HG03196 (cell line): ENCODE measurements around the gene SNTB2.
"Not testable (repeated sequence)": the region's sequence is repeated elsewhere in the genome, so short reads cannot be mapped to it uniquely, and the experiment has no call there.

Source experiments
- ATAC-seq: cut with Tn5 transposase; IDR thresholded peaks from one replicate; pipeline ENCODE4 v1.9.1; 2021; ENCODE audit not compliant: unreplicated experiment

The SNTB2 gene

DNA sequence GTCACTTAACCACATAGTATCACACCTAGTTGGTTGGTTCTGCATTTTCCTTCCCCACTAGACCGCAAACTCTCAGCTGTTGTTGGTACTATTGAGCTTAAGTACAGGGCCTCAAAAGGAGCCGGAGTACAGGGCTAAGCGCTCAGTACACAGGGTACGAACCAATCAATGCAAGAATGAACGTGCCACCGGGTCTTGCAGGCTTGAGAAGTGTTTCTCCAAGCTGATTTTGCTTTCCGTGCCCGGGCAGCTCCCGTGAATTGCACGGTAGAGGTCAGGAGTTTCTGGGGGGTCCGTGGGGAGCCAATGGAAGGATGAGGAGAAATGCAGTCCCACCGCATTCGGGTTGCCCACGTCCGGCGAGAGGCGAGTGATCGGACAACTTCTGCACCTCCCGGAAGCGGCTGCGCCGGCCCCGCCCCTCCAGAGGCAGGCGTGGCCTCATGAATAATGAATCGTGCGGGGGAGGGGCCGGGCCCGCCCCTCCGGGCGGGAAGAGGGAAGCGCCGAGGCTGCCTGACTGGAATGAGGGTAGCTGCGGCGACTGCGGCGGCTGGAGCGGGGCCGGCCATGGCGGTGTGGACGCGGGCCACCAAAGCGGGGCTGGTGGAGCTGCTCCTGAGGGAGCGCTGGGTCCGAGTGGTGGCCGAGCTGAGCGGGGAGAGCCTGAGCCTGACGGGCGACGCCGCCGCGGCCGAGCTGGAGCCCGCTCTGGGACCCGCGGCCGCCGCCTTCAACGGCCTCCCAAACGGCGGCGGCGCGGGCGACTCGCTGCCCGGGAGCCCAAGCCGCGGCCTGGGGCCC, at the start of gene SNTB2:
Gene SNTB2, plus strand, starts transcription at position 523 of the 804 bp plus-strand sequence. Its CDS starts 3 bp downstream, at position 526.
- ATAC-seq = peak; percentile 78

GRCh38 chr16:69138608-69139007, 48.4 kb upstream of the SNTB2 start:
- ATAC-seq = no peak

DNA sequence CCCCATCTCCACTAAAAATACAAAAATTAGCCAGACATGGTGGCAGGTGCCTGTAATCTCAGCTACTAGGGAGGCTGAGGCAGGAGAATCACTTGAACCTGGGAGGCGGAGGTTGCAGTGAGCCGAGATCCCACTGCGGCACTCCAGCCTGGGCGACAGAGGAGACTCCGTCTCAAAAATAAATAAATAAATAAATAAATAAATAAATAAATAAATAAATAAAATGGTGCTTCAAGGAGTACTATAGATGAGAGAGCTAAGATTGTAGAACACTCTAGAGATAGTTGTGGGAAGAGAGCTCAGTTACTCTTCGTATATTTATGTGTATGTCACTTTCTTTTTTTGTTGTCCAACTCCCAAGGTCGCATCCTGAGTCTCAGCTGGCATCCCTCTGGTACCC, 47.5 kb upstream of the SNTB2 start:
- ATAC-seq = not testable (repeated sequence)

DNA sequence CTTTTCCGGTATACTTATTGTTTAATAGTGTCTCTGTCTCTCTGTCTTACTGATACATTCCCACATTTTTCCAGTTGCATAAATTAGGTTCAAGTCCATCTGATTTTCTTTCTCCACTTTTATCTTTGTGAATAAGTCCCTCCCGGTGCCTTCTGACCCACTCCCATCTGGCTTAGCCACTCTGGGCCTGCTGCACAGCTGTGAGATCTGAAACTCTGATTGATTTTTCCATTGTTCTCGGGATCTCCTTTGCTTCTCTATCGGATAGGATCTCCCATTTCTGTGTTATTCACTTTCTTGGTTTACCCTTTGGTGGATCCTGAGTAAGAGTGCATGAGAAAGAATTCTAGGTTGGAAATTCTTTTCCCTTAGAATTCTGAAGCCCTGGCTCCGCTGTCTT, 46.0 kb upstream of the SNTB2 start:
- no peak for ATAC-seq

- ATAC-seq = no peak
Measured at GRCh38 chr16:69141936-69142335, 45.0 kb upstream of the SNTB2 start.

DNA sequence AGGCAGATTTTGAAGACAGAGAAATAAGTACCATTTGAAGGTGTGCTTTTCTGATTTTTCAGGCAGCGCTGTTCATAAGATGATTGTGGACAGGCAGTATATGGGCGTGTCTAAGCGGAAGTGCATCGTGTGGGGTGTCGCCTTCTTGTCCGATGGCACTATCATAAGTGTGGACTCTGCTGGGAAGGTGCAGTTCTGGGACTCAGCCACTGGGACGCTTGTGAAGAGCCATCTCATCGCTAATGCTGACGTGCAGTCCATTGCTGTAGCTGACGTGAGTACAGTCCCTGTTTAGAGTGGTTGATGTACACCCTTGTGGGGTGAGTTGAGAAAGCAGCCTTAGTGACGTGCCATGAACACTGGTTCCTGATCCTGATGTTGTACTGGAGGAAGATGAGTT, 43.8 kb upstream of the SNTB2 start:
- ATAC-seq = no peak

DNA sequence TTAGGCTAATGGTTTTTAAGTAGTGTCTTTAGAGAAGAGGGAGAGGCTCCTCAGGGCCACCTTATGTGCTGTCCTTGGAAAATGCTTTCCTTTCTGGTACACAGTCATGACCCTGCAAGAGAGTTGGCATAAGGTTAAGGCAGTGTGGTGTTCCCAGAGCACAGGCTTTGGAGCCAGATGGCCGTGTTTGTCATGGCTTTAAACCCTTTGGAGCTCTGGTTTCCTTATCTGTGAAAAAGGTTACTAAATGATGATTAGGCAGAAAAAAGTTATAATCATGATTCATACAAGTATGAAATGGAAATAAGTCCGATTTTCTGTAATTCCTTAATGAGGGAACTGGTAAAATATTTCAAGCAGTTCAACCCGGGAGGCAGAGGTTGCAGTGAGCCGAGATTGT, 41.3 kb upstream of the SNTB2 start:
- ATAC-seq = no peak

DNA sequence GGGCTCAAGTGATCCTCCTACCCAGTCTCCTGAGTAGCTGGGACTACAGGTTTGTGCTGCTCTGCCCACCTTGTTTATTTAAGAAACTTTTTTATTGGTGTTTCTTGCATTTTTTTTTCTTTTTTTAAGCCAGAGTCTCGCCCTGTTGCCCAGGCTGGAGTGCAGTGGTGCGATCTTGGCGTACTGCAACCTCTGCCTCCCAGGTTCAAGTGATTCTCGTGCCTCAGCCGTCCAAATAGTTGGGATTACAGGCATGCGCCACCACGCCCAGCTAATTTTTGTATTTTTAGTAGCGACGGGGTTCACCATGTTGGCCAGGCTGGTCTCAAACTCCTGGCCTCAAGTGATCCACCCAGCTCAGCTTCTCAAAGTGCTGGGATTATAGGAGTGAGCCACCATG, 37.3 kb upstream of the SNTB2 start:
- ATAC-seq = not testable (repeated sequence)

GRCh38 chr16:69150146-69150865, 36.7 kb upstream of the SNTB2 start:
- ATAC-seq = no peak

- no peak for ATAC-seq
Measured at GRCh38 chr16:69157196-69157595, 29.8 kb upstream of the SNTB2 start.

- ATAC-seq = no peak
Measured at GRCh38 chr16:69160192-69160591, 26.8 kb upstream of the SNTB2 start.

DNA sequence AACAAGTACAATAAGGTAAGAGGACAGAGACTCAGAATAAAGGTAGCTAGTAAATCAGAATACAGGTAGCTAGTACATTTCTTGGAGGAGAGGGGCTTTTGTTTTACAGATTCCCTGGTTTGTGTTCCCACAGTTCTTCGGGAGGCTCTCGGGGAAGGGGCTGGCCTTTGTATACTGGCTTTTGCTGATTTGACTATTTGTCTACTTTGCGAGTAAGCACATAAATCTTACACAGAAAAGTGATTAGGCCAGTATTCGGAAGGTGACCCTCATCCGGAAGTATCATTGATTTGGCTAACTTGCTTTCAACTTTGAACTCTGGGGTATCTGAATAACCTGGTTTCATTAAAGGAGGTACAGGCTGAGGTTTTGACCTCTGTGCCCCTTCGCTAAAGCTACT, 21.4 kb upstream of the SNTB2 start:
- no peak for ATAC-seq

- ATAC-seq = no peak
Measured at GRCh38 chr16:69166221-69166833, 20.6 kb upstream of the SNTB2 start.

DNA sequence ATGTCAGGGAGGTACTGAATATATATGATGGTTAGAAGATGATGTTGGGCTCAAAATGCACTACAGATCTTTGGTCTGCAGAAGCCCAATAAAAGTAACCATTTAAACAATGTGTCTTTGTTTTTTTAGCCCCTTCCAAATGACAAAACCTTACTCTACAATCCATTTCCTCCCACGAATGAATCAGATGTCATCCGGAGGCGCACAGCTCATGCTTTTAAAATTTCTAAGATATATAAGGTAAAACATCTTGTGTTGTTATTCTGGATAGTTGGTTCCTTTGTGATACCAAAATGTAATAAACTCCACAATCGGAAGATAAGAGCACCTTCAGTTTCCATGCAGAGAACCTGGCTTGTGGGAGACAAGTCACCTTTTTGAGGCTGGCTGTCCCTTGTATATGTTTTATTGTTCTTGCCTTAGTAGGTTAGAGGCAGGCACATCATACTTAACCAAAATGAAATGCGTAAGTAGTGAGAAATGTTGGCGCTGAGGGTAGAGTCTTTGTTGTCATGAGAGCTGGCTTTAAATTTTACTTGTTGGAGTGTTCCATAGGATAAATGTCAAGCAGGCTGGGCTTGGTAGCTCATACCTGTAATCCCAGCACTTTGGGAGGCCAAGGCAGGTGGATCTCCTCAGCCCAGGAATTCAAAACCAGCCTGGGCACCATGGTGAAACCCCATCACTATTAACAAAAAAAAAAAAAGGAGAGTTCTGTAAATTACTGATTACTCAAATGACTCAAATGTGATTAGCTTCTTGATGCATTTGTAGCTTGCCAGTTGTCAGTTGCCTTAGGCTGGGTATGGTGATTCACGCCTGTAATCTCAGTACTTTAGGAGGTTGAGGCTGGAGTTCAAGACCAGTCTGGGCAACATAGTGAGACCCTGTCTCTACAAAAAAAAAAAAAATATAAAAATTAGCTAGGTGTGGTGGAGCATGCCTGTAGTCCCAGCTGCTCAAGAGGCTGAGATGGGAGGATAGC, 19.7 kb upstream of the SNTB2 start:
- ATAC-seq = no peak

DNA sequence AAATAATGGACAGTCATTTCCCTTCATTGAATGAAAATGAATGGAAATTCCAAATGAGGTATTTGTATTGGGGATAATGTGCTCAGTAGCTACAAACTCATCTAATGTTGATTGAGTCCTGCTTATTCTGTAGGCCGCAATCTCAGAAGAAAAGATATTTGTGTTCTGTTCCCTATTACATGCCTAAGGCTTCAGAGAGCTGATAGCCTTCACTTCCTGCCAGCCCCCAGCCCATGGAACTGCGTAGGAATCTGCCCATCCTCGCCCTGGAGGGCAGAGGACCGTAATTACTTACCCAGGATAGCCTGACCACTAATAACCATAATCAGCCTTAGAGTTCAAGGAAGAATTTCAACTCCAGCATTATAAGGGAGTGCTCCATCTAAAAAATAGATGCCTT, 17.9 kb upstream of the SNTB2 start:
- ATAC-seq = no peak

- ATAC-seq = no peak
Measured at GRCh38 chr16:69169607-69170352, 17.2 kb upstream of the SNTB2 start.

- no peak for ATAC-seq
Measured at GRCh38 chr16:69171325-69172084, 15.5 kb upstream of the SNTB2 start.

DNA sequence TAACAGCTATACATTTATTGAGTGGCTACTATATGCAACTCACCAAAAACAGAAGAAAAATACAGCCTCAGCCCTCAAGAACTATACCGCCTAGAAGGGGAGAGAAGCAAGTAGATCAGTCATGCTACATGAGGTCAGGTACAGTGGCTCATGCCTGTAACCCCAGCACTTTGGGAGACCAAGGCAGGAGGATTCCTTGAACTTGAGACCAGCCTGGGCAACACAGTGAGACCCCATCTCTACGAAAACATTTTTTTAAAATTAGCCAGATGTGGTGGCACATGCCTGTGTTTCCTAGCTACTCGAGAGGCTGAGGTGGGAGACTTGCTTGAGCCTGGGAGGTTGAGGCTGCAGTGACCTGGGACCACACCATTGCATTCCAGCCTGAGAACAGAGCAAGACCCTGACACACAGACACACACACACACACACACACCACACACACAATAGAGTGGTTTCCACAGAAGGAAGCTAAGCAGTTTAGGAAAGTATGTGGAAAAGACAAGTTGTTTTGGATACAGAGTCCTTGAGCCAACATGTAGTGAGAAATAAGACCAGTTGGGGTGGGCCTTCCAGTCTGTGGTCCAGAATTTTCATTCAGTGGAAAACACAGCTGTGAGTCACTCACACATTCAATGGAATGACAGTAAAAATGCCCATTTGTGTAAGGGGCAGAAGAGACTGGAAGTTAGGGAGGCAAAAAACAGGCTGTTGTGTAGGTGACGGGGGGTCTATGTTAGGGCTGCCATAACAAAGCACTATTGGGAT, 10.7 kb upstream of the SNTB2 start:
- ATAC-seq = no peak
